G401 (cell line): ENCODE results near the gene GTF3C1. TPM values are rescaled to one million over a fixed set of nuclear protein-coding genes. Genes with fewer than 3 reads are reported as not detected.
"Not testable (repeated sequence)": the region's sequence is repeated elsewhere in the genome, so short reads cannot be mapped to it uniquely, and the experiment has no call there.

Experiments used
- DNase-seq: peaks from one replicate; pipeline ENCODE4 v3.0.0-alpha.2; 2015; ENCODE audit warnings: low spot score
- in situ Hi-C: cut with HindIII; loops from 2 replicates; pipeline ENCODE4 v1.10.0; 2016; ENCODE audit warnings: low sequenced_read_pairs, mixed read lengths
- total RNA-seq: library from RNA; depleted of rRNA; stranded (reverse); fragments of >200 nt; shearing (Covaris generic); gene quantifications from 2 replicates; pipeline ENCODE4 v1.2.3, GENCODE V29; 2014; rRNA removed

The GTF3C1 gene
- total RNA-seq, result 125 and 154 TPM in 2 replicates

GRCh38 chr16:27549746-27550581 is at the start of gene GTF3C1, which contains the start of gene KATNIP:
Gene GTF3C1 (minus strand): TSS chr16:27549913. CDS start chr16:27549890, 23 bp downstream.
Gene KATNIP (plus strand): TSS chr16:27550144. CDS start chr16:27550171, 27 bp downstream.
- in situ Hi-C loops, result no loop called here
- DNase-seq, result peak; percentile 99

GRCh38 chr16:27598931-27599565 is 49.3 kb upstream of the GTF3C1 start:
- in situ Hi-C loops, result no loop called here
- DNase-seq, result no peak

GRCh38 chr16:27598220-27598619 is 48.5 kb upstream of the GTF3C1 start:
- DNase-seq, result no peak
- in situ Hi-C loops, result no loop called here

GRCh38 chr16:27597361-27597760 is 47.6 kb upstream of the GTF3C1 start:
- in situ Hi-C loops, result no loop called here
- no peak for DNase-seq

GRCh38 chr16:27596411-27596810 is 46.7 kb upstream of the GTF3C1 start:
- in situ Hi-C loops, result no loop called here
- no peak for DNase-seq

- in situ Hi-C loops, result no loop called here
- DNase-seq, result no peak
These were observed 46.3 kb upstream of the GTF3C1 start for GRCh38 chr16:27595993-27596392.

GRCh38 chr16:27595475-27595874 is 45.8 kb upstream of the GTF3C1 start:
- in situ Hi-C loops, result no loop called here

GRCh38 chr16:27591837-27592236 is 42.1 kb upstream of the GTF3C1 start:
- in situ Hi-C loops, result no loop called here
- DNase-seq, result no peak

More at GRCh38 chr16:27595475-27595874, 45.8 kb upstream of the GTF3C1 start:
- DNase-seq, result no peak

GRCh38 chr16:27588057-27588456 is 38.3 kb upstream of the GTF3C1 start:
- in situ Hi-C loops, result no loop called here
- no peak for DNase-seq

GRCh38 chr16:27586711-27587110 is 37.0 kb upstream of the GTF3C1 start:
- DNase-seq, result no peak
- in situ Hi-C loops, result no loop called here

- DNase-seq, result no peak
- in situ Hi-C loops, result no loop called here
These were observed 35.5 kb upstream of the GTF3C1 start for GRCh38 chr16:27585200-27585599.

- in situ Hi-C loops, result no loop called here
- no peak for DNase-seq
These were observed 33.9 kb upstream of the GTF3C1 start for GRCh38 chr16:27583634-27584033.

GRCh38 chr16:27582883-27583282 is 33.2 kb upstream of the GTF3C1 start:
- in situ Hi-C loops, result no loop called here
- no peak for DNase-seq

GRCh38 chr16:27579087-27579980 is 29.6 kb upstream of the GTF3C1 start:
- in situ Hi-C loops, result no loop called here
- DNase-seq, result no peak

- no peak for DNase-seq
- in situ Hi-C loops, result no loop called here
These were observed 27.0 kb upstream of the GTF3C1 start for GRCh38 chr16:27576729-27577128.

- DNase-seq, result no peak
- in situ Hi-C loops, result no loop called here
These were observed 23.0 kb upstream of the GTF3C1 start for GRCh38 chr16:27572711-27573110.

- in situ Hi-C loops, result no loop called here
- DNase-seq, result no peak
These were observed 22.0 kb upstream of the GTF3C1 start for GRCh38 chr16:27571433-27572326.

- DNase-seq, in situ Hi-C loops: not testable (repeated sequence)
These were observed 21.3 kb upstream of the GTF3C1 start for GRCh38 chr16:27570986-27571385.

- in situ Hi-C loops, result no loop called here
- DNase-seq, result no peak
These were observed 18.4 kb upstream of the GTF3C1 start for GRCh38 chr16:27568077-27568476.
